ENCODE data around the gene ZNRF3. TPM values are rescaled to one million over a fixed set of nuclear protein-coding genes. Genes with fewer than 3 reads are reported as not detected.

The ZNRF3 gene
- total RNA-seq, 4 donors from 2014 or later: 10.4 to 18.0 (median 14.2) TPM

DNA sequence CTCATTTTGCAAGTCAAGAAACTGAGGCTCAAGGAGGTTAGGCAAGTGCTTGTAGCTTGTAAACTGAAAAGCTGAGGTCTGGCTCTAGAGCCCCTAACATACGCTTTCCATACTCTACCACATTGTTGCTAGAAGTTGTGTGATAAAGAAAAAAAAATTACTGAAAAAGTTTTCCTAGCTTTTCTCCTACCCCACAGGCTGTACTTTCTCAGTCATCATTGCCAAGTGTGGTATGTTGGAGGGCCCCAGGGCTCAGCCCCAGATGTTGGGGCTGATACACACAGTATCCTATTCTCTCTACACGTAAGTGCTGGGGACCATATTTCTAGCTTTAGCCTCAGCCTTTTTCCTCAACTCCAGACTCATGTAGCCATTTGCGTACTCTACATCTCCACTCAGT, 205.4 kb downstream of the ZNRF3 start:
- Histone ChIP-seq H3K27me3 (no peaks in the 10 kb centered on the region), H3K36me3 (no peaks in the 10 kb centered on the region), H3K4me1 (peaks cover 22 to 23% of the 10 kb centered on the region in 2 donors), H3K9me3 (no peaks in the 10 kb centered on the region), H3K4me3 (replicated peaks in 1 of 3) (no peak overlapping the region), H3K27ac (no peak overlapping the region)
- WGBS, 2 donors: 98 to 100% methylated on average over 3 of the region's 3 CpGs
- DNase-seq: no peak
- no peak for TF ChIP-seq POLR2A (IDR thresholded peaks at IDR 0.05)
- TF ChIP-seq, protein P1, sequence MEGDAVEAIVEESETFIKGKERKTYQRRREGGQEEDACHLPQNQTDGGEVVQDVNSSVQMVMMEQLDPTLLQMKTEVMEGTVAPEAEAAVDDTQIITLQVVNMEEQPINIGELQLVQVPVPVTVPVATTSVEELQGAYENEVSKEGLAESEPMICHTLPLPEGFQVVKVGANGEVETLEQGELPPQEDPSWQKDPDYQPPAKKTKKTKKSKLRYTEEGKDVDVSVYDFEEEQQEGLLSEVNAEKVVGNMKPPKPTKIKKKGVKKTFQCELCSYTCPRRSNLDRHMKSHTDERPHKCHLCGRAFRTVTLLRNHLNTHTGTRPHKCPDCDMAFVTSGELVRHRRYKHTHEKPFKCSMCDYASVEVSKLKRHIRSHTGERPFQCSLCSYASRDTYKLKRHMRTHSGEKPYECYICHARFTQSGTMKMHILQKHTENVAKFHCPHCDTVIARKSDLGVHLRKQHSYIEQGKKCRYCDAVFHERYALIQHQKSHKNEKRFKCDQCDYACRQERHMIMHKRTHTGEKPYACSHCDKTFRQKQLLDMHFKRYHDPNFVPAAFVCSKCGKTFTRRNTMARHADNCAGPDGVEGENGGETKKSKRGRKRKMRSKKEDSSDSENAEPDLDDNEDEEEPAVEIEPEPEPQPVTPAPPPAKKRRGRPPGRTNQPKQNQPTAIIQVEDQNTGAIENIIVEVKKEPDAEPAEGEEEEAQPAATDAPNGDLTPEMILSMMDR (IDR thresholded peaks at IDR 0.05): no peak
- intact Hi-C loops (cut with DNase I): no loop called here

DNA sequence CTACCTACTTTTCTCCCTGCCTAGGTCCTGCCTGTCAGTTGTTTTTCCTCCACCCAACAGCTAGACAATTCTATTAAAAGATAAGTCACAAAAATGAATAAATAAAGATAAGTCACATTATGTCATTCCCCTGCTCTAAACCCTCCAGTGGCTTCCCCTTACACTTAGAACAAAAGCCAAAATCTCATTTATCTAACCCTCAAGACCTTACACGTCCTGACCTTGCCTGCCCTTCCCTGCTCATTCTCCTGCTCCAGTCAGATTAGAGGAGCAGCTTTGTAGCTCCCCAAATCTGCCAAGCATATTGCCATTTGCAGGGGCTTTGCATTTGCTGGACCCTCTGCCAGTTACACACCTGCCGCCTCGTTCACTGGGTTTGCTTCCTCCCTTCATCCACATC, 206.1 kb downstream of the ZNRF3 start:
- H3K4me3 ChIP-seq (replicated peaks in 1 of 3): no peak overlapping the region
- no peaks in the 10 kb centered on the region for H3K9me3 ChIP-seq
- H3K27me3 ChIP-seq: no peaks in the 10 kb centered on the region
- intact Hi-C loops (cut with DNase I): no loop called here
- no peak for DNase-seq
- no peaks in the 10 kb centered on the region for H3K36me3 ChIP-seq
- TF ChIP-seq, protein P1 (IDR thresholded peaks at IDR 0.05): no peak
- TF ChIP-seq POLR2A (IDR thresholded peaks at IDR 0.05): no peak
- no peak overlapping the region for H3K27ac ChIP-seq
- peaks cover 23 to 25% of the 10 kb centered on the region in 2 donors for H3K4me1 ChIP-seq
- WGBS, 2 donors: 75 to 90% methylated on average over 3 of the region's 3 CpGs

DNA sequence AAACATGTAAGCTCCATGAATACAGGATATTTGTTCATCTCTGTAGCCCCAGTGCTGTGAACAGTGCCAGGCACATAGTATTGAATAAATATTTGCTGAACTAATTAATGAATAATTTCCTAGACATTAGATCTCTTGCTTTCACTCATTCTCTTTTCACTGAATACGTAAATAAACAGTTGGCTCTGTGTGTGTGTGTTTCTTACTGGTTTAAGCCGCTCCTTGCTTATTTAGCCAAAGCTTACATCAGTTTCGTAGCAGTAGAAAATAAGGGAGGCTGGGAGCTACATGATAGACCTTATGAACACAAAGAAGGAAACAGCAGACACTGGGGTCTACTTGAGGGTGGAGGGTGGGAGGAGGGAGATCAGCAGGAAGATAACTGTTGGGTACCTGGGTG, 206.7 kb downstream of the ZNRF3 start:
- 82% methylated on average over 3 of the region's 3 CpGs for WGBS, 2 donors
- no peak for DNase-seq
- Histone ChIP-seq H3K27ac (no peak overlapping the region), H3K4me3 (replicated peaks in 1 of 3) (no peak overlapping the region), H3K36me3 (no peaks in the 10 kb centered on the region), H3K4me1 (peaks cover 23 to 25% of the 10 kb centered on the region in 2 donors), H3K27me3 (no peaks in the 10 kb centered on the region), H3K9me3 (no peaks in the 10 kb centered on the region)
- no peak for TF ChIP-seq POLR2A (IDR thresholded peaks at IDR 0.05)
- TF ChIP-seq, protein P1 (IDR thresholded peaks at IDR 0.05): no peak
- intact Hi-C loops (cut with DNase I): no loop called here

DNA sequence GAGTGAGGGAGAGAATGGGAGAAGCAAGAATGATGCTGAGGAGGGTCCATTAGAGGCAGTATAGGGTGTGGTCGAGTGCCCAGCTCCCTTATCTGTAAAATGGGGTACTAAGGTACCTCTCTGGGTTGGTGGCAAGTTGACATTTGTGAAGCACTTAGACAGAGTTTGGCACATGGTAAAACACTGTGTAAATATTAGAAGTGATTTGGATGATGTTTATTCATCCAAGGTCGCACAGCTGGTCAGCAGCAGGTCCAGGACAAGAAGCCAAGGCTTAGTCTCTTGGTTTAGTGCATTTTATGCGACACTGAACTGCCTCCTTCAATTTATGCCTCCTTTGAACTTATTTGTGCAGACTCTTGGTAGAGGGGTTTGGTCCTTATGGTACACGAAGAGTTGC, 208.9 kb downstream of the ZNRF3 start:
- Histone ChIP-seq H3K4me1 (peaks cover 25 to 26% of the 10 kb centered on the region in 2 donors), H3K4me3 (replicated peaks in 1 of 3) (no peak overlapping the region), H3K36me3 (no peaks in the 10 kb centered on the region), H3K9me3 (no peaks in the 10 kb centered on the region), H3K27ac (no peak overlapping the region), H3K27me3 (no peaks in the 10 kb centered on the region)
- intact Hi-C loops (cut with DNase I): no loop called here
- DNase-seq: no peak
- WGBS, 2 donors: 83 to 87% methylated on average over 4 of the region's 4 CpGs
- TF ChIP-seq, protein P1 (IDR thresholded peaks at IDR 0.05): no peak
- TF ChIP-seq POLR2A (IDR thresholded peaks at IDR 0.05): no peak

DNA sequence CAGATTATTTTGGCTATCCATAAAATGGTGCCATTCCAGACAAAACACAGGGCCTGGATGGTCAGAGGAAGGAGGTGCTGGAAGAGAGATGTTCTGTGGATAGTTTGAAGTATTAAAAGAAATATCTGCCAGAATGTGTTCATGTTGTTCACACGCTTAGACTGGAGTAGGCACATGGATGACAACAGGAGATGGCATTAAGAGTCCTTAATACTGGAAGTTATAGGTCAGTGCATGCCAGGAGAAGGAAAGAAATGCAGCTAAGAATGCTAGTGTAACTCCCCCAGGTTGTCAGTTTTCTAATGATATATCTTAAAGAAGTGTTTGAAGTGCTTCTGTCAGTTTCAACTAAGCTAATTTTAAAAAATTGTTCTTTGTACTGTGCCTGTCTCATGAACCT, 209.7 kb downstream of the ZNRF3 start:
- 89 to 91% methylated on average over 1 of the region's 1 CpG for WGBS, 2 donors
- no peaks in the 10 kb centered on the region for H3K36me3 ChIP-seq
- H3K4me3 ChIP-seq (replicated peaks in 1 of 3): no peak overlapping the region
- intact Hi-C loops (cut with DNase I): no loop called here
- no peak for DNase-seq
- H3K27me3 ChIP-seq: no peaks in the 10 kb centered on the region
- no peaks in the 10 kb centered on the region for H3K9me3 ChIP-seq
- TF ChIP-seq, protein P1 (IDR thresholded peaks at IDR 0.05): no peak
- no peak for TF ChIP-seq POLR2A (IDR thresholded peaks at IDR 0.05)
- H3K4me1 ChIP-seq: peaks cover 25 to 26% of the 10 kb centered on the region in 2 donors
- peak overlapping the region in 1 of 3 donors; percentile 53 for H3K27ac ChIP-seq
